ENCODE measurements around the gene HMCN1.

HMCN1 gene

GRCh38 chr1:185969028-185969427, 234.8 kb downstream of the HMCN1 start:
- TF ChIP-seq CTCF (IDR thresholded peaks at IDR 0.05; ENCODE audit: low read depth, low read length), result no peak
- DNase-seq (ENCODE audit: extremely low read depth, low read depth), result peak; percentile 67

DNA sequence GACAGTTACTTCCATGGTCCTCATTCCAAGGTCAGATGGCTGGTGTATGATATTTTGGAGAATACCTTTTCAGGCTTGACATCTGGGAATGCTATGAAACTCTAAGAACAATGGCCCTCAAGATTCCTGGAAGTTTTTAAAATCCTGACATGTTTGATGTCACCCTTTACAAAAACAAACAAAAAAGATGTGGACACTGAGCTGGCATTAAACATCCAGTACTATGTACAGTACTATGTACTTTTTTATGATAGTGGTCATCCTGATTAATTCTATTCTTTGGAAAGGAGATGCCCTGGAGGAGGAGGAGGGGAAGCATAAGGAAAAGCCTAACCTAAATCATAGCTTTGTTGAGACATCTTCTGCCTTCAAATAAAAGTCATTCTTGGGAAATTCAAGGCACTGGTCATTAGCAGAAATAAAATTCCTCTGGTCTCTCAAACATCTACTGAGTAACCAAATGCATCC, 235.4 kb downstream of the HMCN1 start:
- no peak for DNase-seq (ENCODE audit: extremely low read depth, low read depth)
- TF ChIP-seq CTCF (IDR thresholded peaks at IDR 0.05; ENCODE audit: low read depth, low read length), result no peak

DNA sequence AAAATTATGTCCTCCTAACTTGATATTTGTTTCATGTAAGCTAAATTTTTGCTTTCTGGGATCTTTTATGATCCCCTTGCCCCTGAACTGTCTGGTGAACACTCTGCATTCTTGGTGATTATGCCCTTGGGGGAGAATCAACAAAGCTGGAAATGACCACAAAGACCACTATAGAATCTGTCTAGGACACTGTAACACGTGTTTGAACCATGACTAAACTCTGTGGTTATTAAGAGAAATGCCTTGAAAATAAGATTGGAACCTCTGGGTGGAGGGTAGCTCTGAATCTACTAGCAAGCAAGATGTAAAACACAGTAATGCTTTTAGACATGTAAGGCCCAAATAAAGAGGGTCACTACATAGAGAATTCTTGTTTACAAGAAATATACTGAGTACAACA, 237.5 kb downstream of the HMCN1 start:
- no peak for TF ChIP-seq CTCF (IDR thresholded peaks at IDR 0.05; ENCODE audit: low read depth, low read length)
- DNase-seq (ENCODE audit: extremely low read depth, low read depth), result no peak

GRCh38 chr1:185972096-185972850, 238.1 kb downstream of the HMCN1 start:
- DNase-seq (ENCODE audit: extremely low read depth, low read depth), result no peak
- no peak for TF ChIP-seq CTCF (IDR thresholded peaks at IDR 0.05; ENCODE audit: low read depth, low read length)

- peak; percentile 77 for DNase-seq (ENCODE audit: extremely low read depth, low read depth)
Measured at GRCh38 chr1:185973645-185974044, 239.5 kb downstream of the HMCN1 start.

DNA sequence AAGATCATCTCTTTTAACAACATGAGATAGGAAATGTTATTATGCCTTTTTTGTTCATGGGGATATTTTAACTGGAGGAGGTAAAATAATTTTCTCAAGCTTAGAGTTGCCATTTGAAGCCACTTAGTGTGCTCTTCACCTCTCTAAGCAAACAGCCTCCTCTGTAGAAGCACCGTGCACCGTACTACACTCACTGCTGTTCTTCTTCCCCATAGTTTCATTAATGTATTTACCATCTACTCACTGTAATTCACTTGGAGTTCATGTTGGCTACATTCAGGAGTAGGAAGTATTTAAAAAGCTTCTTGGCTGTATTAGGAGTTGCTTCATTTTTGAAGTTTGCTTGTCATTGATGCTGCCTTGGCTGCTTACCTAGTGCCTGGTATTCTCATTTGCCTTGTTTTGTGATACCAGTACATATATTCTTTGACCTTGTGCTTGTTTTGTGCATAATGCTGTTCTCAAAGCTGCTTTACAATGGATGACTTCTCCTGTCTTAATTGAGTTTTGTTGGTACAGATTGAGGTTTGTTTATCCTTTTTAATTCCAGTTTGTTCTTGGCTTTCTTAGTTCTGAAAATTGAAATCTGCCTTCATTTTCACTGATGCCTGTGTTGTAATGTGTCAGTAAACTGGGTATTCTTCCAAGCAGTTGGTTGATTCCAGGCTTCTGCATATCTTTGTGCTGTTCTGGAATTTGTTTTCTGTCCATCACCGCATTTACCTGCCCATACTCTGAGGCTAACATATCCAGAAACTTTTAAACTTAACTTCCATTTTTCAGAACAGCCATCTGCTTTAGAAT, 240.4 kb downstream of the HMCN1 start:
- no peak for DNase-seq (ENCODE audit: extremely low read depth, low read depth)
- no peak for TF ChIP-seq CTCF (IDR thresholded peaks at IDR 0.05; ENCODE audit: low read depth, low read length)

More at GRCh38 chr1:185973645-185974044, 239.5 kb downstream of the HMCN1 start:
- no peak for TF ChIP-seq CTCF (IDR thresholded peaks at IDR 0.05; ENCODE audit: low read depth, low read length)

GRCh38 chr1:185980891-185981290, 246.7 kb downstream of the HMCN1 start:
- no peak for TF ChIP-seq CTCF (IDR thresholded peaks at IDR 0.05; ENCODE audit: low read depth, low read length)
- no peak for DNase-seq (ENCODE audit: extremely low read depth, low read depth)
